ENCODE data around the gene MARK4. TPM values are rescaled to one million over a fixed set of nuclear protein-coding genes. Genes with fewer than 3 reads are reported as not detected.
A peak's percentile ranks its signal among the peaks of the same experiment; 100 is the strongest.

Gene MARK4
- polyA plus RNA-seq, 10 donors: 20.2 to 35.0 (median 28.6) TPM

DNA sequence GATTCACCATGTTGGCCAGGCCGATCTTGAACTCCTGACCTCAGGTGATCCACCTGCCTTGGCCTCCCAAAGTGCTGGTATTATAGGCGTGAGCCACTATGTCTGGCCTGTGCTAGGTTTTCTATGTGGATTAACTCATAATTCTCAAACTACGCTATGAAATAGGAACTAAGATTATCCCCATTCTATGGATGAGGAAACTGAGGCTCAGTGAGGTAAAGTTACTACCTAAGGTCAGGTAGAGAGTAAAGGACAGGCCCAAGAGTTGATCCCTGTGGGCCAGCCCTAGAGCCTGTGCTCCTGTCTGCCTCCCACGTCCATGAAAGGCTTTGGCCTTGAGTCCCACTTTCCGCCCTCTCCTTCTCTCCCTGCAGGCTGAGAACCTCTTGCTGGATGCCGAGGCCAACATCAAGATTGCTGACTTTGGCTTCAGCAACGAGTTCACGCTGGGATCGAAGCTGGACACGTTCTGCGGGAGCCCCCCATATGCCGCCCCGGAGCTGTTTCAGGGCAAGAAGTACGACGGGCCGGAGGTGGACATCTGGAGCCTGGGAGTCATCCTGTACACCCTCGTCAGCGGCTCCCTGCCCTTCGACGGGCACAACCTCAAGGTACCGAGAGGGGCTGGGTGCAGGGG lies 20.1 kb downstream of the MARK4 start:
- DNase-seq: no peak

DNA sequence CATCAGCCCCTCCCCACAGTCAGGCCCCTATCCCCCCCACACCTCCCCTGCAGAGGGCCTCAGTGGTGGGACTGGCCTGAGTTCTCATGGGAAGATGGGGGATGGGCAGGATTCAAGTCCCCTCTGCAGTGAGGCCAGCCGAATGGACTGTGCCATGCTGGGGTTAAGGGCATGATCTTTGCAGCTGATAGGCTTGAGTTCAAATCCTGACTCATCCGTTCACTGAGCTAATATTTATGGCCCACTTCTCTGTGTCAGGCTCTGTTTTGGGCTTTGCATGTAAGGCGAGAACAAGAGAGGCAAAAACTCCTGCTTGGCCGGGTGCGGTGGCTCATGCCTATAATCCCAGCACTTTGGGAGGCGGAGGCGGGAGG lies 20.7 kb downstream of the MARK4 start:
- DNase-seq: no peak

DNA sequence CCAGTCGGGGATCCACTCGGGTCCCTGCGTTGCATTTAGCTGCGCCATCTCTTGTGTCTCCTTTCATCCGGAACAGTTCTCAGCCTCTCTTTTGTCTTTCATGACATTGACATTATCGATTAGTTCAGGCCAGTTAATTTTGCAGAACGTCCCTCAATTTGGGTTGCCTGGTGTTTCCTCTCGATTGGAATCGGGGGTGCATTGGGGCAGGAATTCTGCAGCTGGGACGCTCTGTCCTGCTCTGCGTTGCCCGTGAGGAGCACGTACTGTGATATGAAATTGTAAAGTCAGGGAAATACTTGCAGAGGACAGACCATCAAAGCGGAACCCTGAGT lies 22.4 kb downstream of the MARK4 start:
- no peak for DNase-seq

DNA sequence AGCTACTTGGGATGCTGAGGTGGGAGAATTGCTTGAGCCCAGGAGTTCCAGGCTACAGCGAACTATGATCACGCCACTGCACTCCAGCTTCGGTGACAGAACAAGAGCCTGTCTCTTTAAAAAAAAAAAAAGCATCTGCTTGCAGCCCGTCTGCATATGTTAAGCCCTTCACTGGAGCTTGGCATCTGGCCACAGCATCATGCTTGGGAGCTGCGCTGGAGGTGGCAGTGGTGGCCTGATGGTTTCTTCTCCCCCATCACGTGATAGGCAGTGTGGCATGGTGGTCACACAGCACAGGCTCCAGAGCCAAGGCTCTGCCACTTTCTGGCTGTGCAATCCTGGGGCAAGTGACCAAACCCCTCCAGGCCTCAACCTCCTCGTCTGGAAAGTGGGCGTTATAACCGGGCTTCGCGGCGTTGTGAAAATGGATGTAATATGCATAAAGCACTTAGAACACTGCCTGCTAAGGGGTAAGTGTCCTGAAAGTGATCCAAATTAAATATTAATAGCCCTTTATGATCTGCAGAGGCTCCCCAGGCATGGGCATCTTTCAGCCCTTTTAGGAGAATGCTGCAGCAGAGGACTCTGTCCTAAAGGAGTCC lies 24.4 kb downstream of the MARK4 start:
- DNase-seq: peak in 2 of 3 donors; percentile 38 to 43

DNA sequence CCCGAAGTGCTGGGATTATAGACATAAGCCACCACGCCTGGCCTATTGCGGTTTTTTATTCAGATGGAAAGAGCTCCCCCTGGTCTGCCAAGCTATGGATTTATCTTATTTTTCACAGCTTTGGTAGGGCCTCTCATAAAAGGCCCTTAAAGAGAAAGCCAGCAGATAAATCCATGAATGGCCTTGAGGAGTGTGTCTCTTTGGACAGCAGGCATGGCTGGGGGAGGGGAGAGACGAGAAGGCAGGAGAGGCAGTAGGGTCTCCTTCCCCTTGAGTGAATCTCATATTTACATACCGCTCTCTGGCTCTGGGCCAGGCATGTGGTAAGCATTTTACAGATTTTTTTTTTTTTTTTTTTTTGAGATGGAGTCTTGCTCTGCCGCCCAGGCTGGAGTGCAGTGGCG lies 25.2 kb downstream of the MARK4 start:
- DNase-seq: peak in 2 of 3 donors; percentile 53 to 73

DNA sequence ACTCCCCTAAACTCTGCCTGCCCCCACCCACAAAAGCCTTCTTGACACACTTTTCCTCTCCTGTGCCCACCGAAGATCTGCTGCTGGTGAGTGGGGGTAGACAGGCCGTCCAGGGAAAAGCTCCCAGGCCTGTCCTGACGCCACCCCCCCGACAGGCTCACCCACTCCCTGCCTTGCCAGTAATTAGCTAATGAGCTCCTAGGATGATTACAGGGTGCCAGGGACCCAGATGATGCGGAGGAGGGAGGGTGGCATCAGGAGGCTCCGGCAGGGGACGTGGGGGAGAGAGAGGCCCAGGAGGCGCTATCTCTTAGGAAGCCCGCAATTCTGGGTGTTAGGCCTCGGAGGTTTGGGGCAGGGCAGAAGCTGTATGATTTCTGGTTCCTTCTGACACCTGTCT lies 27.0 kb downstream of the MARK4 start:
- DNase-seq: no peak

DNA sequence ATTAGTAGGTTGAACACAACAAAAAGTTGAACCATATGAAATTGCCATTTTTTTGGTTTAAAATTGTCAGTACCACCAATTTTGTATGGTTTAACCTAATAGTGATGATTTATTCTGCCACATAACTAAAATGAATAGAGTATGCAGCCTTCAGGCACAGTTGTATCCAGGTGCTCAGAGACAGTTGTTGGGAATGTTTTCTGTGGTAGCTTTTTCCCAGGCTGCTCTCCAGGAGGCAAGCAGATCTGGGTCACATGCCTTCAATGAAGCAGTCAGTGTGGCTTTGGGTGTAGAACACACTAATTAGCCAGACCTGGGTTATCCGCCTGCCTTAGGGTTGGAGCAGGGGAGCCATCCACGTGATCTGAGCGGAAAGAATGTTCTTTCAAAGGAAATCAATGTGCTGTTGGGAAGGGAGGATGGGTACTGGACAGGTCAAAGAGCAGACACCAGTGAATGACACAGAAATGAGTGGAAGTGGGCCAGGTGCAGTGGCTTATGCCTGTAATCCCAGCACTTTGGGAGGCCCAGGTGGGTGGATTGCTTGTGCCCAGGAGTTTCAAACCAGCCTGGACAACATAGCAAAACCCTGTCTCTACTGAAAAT lies 28.6 kb downstream of the MARK4 start:
- no peak for DNase-seq

DNA sequence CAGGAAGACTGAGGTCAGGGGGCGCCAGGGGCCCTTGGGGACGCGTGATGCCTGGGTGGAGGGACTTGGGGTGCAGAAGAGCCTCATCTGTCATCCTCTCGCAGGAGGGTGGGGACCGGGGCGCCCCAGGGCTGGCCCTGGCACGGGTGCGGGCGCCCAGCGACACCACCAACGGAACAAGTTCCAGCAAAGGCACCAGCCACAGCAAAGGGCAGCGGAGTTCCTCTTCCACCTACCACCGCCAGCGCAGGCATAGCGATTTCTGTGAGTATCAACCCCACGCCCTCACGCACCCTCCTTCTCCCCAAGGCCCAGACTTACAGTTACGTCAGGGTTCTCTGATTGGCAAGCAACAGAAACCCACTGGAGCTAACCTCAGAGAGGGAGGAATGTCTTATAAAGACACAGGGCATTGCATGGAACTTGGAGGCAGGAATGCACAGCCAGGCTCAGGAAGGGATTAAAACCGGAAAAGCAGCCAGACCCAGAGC lies 29.4 kb downstream of the MARK4 start:
- DNase-seq: no peak

DNA sequence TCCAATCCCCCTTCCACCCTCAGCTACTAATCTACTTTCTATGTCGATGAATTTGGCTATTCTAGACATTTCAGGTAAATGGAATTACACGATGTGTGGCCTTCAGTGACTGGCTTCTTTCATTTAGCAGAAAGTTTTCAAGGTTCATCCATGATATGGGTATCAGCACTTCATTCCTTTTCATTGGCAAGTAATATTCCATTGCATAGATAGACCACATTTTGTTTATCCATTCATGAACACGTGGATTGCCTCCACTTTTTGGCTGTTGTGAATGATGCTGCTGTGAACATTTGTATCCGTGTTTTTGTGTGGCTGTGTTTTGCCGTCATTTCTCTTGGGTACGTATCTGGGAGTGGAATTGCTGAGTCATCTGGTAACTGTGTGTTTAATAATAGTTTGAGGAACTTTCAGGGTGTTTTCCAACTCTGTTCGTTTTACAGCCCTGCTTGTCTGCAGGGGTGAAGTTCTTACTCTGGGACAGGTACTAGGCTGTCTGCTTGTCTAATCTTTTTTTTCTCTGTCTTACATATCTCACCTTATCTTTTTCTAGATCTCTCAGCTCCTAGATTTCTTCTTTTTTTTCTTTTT lies 32.5 kb downstream of the MARK4 start:
- DNase-seq: no peak

DNA sequence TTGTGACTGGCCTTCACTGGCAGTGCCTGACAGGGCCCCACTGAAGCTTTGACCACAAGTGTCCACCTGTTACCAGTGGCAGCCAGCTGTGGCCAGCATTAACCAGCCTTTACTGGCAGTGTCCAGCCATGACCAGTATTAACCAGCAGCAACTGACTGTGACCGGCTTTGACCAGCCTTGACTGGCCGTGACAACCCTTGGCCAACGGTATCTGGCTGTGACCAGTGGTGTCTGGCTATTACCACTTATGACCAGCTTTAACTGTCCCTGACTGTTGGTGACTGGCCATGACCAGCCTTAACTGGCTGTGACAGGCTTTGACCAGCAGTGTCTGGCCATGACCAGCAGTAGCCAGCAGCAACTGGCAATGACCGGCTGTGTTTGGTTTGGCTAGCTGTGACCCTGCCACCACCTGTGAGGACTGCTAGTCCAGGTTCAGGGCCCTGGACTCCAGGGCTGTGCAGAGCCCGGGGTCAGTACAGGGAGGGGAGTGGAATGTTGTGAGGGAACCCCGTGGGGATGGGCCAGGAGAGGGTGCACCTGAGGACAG lies 39.4 kb downstream of the MARK4 start:
- DNase-seq: no peak

DNA sequence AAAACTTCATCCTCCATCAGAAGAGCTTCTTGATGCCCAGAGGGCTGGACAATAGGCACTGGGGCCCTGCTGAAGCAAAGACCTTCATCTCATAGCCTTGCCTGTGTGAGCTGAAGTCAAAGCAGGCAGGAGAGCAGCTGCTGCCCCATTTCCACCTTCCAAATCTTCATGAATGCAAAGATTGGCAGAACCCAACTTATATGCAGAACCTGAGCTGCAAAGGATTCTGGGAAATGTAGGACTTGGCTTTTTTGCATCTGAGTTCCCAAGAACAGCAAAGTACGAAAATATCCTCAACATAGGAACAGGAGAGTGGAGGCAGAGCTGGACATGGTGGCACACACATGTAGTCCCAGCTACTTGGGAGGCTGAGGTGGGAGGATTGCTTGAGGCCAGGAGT lies 40.8 kb downstream of the MARK4 start:
- DNase-seq: no peak

DNA sequence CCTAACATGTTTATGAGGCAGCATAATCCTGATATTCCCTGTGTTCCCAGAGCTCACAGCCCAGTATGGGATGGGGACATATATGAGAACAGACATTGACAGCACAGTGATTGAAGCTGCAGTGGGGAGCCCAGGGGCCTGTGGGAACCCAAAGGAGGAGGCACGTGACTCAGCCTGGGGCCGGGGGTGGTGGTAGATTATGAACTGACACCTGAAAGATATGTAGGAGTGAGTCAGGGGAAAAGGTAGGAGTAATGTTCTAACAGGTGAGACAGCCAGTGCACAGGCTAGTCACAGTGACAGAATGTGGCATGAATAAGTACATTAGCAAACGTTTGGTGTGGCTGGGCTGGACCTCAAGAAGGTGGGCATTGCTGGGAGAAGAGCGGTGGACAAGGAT lies 42.6 kb downstream of the MARK4 start:
- no peak for DNase-seq

DNA sequence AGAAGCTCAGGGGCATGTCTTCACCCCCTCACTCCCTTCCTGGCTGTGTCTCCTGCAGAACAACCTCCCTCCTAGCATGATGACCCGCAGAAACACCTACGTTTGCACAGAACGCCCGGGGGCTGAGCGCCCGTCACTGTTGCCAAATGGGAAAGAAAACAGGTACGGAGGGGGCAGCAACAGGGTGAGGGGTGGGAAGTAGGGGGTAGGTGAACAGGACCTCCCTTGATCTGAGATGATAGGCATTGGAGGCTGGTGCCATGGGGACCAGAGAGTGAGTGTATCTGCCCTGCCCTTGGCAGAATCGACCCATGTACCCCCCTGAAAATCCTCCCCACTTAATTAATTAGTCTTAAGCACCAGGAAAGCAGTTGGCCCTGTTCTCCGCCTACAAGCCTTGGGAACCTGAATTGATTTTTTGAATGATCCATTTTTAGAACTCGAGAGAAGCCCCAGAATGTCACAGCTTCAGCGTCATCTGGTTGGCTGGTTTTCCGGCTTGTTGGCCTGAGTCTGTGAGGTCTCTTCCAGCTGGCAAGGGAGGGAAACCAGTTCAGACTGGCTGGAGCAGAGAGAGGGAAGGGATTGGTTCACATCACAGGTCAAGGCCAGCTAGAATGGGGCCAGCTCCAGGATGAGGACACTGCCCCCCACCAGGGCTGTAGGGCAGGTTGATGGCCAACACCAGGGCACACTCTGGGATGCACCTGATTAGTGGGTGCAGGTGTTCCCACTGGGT lies 43.4 kb downstream of the MARK4 start:
- peak in 2 of 3 donors; percentile 64 to 75 for DNase-seq

DNA sequence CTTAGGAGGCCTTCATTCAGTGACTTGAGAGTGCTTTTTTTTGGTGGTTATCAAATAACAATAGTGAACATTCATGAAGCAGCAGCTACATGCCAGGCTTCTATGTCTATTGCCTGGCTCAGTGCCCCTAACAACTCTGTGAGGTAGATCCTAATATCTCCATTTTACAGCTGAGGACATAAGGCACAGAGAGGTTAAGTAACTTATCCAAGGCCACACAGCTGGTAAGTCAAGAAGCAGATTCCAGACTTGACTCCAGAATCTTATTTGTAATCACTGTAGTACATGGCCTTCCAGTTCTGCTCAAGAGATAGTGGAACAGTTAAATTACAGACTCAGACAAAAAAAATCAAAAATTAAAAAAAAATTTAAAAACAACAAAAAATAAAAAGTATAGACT lies 44.8 kb downstream of the MARK4 start:
- no peak for DNase-seq

DNA sequence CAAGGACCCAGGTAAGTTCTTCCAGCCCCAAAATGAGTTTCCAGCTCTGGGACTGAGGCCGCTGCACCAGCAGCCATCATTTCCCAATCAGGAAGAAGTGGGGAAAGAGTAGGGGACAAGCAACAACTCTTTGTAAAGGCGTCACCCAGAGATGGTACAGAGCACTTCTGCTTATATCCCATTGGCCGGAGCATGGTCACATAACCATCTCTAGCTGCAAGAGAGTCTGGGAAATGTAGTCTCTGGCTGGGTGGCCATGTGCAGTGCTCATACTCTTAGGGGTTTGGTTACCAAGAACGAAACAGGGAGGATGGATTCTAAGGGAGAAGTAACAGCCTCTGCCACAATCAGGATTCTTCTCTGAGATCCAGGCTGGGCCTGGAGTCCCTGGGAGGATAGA lies 45.3 kb downstream of the MARK4 start:
- DNase-seq: no peak

DNA sequence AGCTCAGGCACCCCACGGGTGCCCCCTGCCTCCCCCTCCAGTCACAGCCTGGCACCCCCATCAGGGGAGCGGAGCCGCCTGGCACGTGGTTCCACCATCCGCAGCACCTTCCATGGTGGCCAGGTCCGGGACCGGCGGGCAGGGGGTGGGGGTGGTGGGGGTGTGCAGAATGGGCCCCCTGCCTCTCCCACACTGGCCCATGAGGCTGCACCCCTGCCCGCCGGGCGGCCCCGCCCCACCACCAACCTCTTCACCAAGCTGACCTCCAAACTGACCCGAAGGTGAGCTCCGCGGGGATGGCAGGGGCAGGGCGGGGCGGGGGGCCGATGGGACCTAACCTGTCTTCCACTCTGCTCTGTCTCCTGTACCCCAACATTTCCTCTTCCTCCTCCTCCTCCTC lies 46.6 kb downstream of the MARK4 start:
- no peak for DNase-seq

DNA sequence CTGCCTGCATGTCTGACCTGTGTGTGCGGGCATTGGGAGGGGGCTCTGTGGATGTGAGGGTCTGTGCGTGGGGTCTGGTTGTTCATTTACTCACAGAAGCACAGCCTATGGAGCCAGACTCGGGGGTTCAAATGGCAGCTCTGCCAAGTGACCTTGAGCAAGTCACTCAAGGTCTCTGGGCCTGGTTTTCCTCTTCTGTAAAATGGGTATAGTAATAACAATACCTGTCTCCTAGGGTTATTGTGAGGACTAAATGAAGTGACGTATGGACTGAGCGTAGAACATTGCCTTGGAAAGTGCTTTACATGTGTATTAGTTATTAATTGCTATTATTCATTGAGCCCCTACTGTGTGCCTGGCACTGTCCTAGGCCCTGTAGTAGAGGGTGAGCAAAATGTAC lies 47.2 kb downstream of the MARK4 start:
- DNase-seq: no peak

DNA sequence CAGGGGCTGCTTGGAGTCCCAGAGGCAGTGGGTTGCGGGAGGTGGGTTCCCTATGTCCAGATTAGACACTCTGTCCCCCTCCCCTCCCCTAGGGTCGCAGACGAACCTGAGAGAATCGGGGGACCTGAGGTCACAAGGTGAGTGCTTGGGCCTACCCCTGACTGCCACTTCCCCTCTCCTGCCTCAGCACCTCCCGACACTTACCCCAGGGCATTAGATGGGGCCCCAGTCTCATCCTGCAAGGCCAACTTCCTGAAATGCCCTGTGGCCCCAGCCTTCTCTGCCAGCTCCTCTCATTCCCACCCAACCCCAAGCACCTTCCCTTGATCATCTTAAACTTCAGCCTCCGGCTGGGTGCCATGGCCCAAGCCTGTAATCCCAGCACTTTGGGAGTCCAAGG lies 48.6 kb downstream of the MARK4 start:
- no peak for DNase-seq

DNA sequence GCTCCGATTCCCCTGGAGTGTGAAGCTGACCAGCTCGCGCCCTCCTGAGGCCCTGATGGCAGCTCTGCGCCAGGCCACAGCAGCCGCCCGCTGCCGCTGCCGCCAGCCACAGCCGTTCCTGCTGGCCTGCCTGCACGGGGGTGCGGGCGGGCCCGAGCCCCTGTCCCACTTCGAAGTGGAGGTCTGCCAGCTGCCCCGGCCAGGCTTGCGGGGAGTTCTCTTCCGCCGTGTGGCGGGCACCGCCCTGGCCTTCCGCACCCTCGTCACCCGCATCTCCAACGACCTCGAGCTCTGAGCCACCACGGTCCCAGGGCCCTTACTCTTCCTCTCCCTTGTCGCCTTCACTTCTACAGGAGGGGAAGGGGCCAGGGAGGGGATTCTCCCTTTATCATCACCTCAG lies 51.3 kb downstream of the MARK4 start:
- DNase-seq: no peak

DNA sequence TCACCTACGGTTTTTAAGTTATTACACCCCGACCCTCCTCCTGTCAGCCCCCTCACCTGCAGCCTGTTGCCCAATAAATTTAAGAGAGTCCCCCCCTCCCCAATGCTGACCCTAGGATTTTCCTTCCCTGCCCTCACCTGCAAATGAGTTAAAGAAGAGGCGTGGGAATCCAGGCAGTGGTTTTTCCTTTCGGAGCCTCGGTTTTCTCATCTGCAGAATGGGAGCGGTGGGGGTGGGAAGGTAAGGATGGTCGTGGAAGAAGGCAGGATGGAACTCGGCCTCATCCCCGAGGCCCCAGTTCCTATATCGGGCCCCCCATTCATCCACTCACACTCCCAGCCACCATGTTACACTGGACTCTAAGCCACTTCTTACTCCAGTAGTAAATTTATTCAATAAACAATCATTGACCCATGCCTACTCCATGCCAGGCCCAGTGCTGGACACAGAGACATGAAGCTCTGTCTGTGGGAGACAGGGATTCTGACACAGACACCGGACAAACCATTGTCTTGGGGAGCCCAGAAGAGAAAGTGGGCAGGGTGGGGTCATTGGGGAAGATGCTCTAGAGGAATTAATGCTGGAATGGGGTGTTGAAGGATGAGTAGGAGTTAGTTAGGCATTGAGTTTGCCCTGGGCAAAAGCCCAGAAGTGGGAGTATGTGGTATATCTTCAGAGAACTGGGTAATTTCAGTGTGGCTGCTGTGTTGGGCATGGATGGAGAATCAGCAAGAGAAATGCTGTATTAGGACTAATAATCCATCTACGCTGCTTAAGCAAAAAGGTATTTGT lies 52.4 kb downstream of the MARK4 start:
- DNase-seq: no peak

DNA sequence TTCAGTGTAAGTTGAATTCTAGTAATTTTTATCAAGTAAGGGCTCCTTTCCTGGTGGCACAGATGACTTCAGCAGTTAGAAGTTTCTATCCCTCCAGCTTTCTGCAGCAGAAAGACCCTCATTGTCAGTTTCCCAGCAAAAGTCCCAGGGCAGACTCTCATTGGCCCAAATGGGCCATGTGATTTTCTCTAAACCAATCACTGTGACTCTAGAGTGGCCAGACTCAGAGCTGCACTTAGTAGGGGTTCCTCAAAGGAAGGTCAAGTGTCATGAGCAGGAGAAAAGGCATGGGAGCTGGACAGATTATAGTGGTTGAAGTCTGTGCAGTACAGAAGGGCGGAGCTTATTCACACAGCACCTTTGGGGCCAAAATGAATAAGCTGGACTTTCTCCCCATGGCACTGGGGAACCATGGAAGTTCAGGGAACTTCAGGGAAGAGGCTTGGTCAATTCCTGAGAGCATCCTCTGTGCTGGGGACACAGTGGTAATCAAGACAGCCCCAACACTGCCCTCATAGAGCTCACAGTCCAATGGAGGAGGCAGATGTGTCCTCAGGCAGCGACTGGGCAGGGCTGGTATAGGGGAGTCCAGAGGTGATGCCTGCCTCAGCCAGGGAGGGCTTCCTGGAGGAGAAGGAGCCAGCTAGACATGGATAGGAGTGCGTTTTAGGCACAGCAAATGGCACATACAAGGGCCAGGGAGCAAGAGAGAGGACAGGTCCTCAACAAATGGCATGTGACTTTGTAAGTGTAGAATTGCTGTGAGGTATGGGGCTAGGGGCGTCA lies 53.3 kb downstream of the MARK4 start:
- DNase-seq: no peak

Measured in muscle of back (tissue), 11 donors.